ENCODE results near the gene OSER1. TPM values are rescaled to one million over a fixed set of nuclear protein-coding genes. Genes with fewer than 3 reads are reported as not detected.
A peak's percentile ranks its signal among the peaks of the same experiment; 100 is the strongest.

OSER1 gene
- total RNA-seq, 2 donors from 2014 or later, result 88.5 to 103 TPM

GRCh38 chr20:44151621-44152416 lies 58.8 kb downstream of the OSER1 start:
- H3K4me1 Mint-ChIP-seq, result peaks cover 9% of the 10 kb centered on the region
- H3K36me3 Mint-ChIP-seq (ENCODE audit: low read depth), result peaks cover 4% of the 10 kb centered on the region
- H3K9me3 ChIP-seq (ENCODE audit: control insufficient read depth, low read length, poor library complexity, severe bottlenecking), result no peaks in the 10 kb centered on the region
- no peak for ATAC-seq
- no peak for DNase-seq
- no peak overlapping the region for H3K4me3 Mint-ChIP-seq
- H3K27me3 Mint-ChIP-seq, result peaks cover 14% of the 10 kb centered on the region
- peak overlapping the region; percentile 93 for H3K27ac Mint-ChIP-seq

- DNase-seq, result no peak
- Mint-ChIP-seq H3K27ac (no peak overlapping the region), H3K4me1 (no peaks in the 10 kb centered on the region), H3K4me3 (no peak overlapping the region), H3K36me3 (ENCODE audit: low read depth) (peaks cover 6% of the 10 kb centered on the region), H3K27me3 (peaks cover 24% of the 10 kb centered on the region)
- ATAC-seq, result no peak
- H3K9me3 ChIP-seq (ENCODE audit: control insufficient read depth, low read length, poor library complexity, severe bottlenecking), result no peaks in the 10 kb centered on the region
These were observed 64.3 kb downstream of the OSER1 start for GRCh38 chr20:44146272-44146671.

Other genes starting within 250 kb of the OSER1 start
- not detected for gene JPH2, start 23.6 kb downstream of the OSER1 start, total RNA-seq
- not detected for gene GDAP1L1, start 36.5 kb upstream of the OSER1 start, total RNA-seq
- gene FITM2, start 100.4 kb upstream of the OSER1 start, total RNA-seq, result 1 to 10 TPM; 3.3 to 3.4 TPM
- not detected for gene R3HDML, start 126.3 kb upstream of the OSER1 start, total RNA-seq
- not detected for gene HNF4A, start 144.9 kb upstream of the OSER1 start, total RNA-seq